Measurements from ENCODE around the gene UGT1A8. TPM values are rescaled to one million over a fixed set of nuclear protein-coding genes. Genes with fewer than 3 reads are reported as not detected.
"Not testable (repeated sequence)": the region's sequence is repeated elsewhere in the genome, so short reads cannot be mapped to it uniquely, and the experiment has no call there.

Gene UGT1A8
- polyA plus RNA-seq, 1 of the 3 experiments (the other 2 are of a cell fraction), result not detected

DNA sequence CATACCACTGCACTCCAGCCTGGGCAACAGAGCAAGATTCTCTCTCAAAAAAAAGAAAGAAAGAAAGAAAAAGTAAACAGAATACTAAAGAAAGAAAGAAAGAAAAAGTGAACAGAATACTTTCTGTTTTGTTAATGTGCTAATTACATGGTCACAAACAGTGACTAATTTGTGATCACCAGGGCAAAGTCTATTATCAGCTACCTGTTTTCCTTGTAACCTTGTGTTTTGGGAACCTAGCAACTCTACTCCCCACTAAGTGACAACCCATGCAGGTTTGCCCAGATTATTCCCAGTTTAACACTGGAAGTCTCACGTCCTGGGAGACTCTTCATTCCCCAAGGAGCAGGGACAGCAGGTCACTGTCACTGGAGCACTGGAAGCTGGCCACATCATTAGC, 37.6 kb downstream of the UGT1A8 start:
- no peaks in the 10 kb centered on the region for H3K9me3 ChIP-seq
- H3K4me3 ChIP-seq (ENCODE audit: low read depth in 2 of 2, low read length in 1 of 2), result no peak overlapping the region
- no peak overlapping the region for H3K27ac ChIP-seq (ENCODE audit: low read depth in 2 of 2, low read length in 1 of 2)
- H3K4me2 ChIP-seq, result no peak overlapping the region
- no peak for TF ChIP-seq MAX (IDR thresholded peaks at IDR 0.05; ENCODE audit: low read depth)
- no peak for TF ChIP-seq ELF1 (IDR thresholded peaks at IDR 0.05)
- no peak for TF ChIP-seq CTCF (IDR thresholded peaks at IDR 0.05)
- TF ChIP-seq GATA2 (CRISPR knock-in tag; IDR thresholded peaks at IDR 0.05), result no peak
- no peak for TF ChIP-seq PBX3 (IDR thresholded peaks at IDR 0.05)
- TF ChIP-seq NRF1 (IDR thresholded peaks at IDR 0.05; ENCODE audit: low read depth, low read length), result no peak
- TF ChIP-seq JUND (IDR thresholded peaks at IDR 0.05), result no peak
- TF ChIP-seq USF2 (IDR thresholded peaks at IDR 0.05; ENCODE audit: borderline replicate concordance, low read depth, low read length), result no peak
- TF ChIP-seq FOSL2 (IDR thresholded peaks at IDR 0.05; ENCODE audit: borderline replicate concordance, low read depth), result no peak
- TF ChIP-seq, protein P1, sequence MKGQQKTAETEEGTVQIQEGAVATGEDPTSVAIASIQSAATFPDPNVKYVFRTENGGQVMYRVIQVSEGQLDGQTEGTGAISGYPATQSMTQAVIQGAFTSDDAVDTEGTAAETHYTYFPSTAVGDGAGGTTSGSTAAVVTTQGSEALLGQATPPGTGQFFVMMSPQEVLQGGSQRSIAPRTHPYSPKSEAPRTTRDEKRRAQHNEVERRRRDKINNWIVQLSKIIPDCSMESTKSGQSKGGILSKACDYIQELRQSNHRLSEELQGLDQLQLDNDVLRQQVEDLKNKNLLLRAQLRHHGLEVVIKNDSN (IDR thresholded peaks at IDR 0.05; ENCODE audit: borderline replicate concordance, low read depth), result no peak
- no peak for TF ChIP-seq GABPA (IDR thresholded peaks at IDR 0.05; ENCODE audit: low read depth)
- no peak for TF ChIP-seq EZH2phosphoT487 (IDR thresholded peaks at IDR 0.05; ENCODE audit: borderline replicate concordance, low read depth)
- TF ChIP-seq IRF3 (IDR thresholded peaks at IDR 0.05; ENCODE audit: low read depth, low read length), result no peak
- TF ChIP-seq YY1 (IDR thresholded peaks at IDR 0.05; ENCODE audit: low read depth), result no peak
- no peak for TF ChIP-seq SMC3 (IDR thresholded peaks at IDR 0.05; ENCODE audit: low read depth, low read length)
- TF ChIP-seq TAF1 (IDR thresholded peaks at IDR 0.05; ENCODE audit: borderline replicate concordance, low read depth, low read length), result no peak
- TF ChIP-seq TCF12 (IDR thresholded peaks at IDR 0.05), result no peak
- H2AFZ ChIP-seq (ENCODE audit: low read depth), result no peak overlapping the region
- no peaks in the 10 kb centered on the region for H4K20me1 ChIP-seq (ENCODE audit: insufficient read depth)
- H3K4me1 ChIP-seq (ENCODE audit: control insufficient read depth in 1 of 2, insufficient read depth in 2 of 2, low read depth in 1 of 2, low read length in 1 of 2), result no peaks in the 10 kb centered on the region
- H3K9me2 ChIP-seq, result no peaks in the 10 kb centered on the region
- 38% methylated on average over 1 of the region's 1 CpG for WGBS (ENCODE audit: low lambda C conversion rate)
- POLR2A ChIA-PET, result no interaction called here
- H3K36me3 ChIP-seq (replicated peaks in 1 of 2; ENCODE audit: control insufficient read depth in 1 of 2, insufficient read depth in 2 of 2, low read length in 1 of 2), result no peaks in the 10 kb centered on the region
- DNase-seq, result no peak
- CTCF ChIA-PET, result interaction anchor here (0.7 kb wide), 1 partner anchor 56 kb away, joined by 3 read pairs; no protein-coding TSS in a partner anchor
- no peaks in the 10 kb centered on the region for H3K27me3 ChIP-seq (ENCODE audit: insufficient read depth)
- no peaks in the 10 kb centered on the region for H3F3A ChIP-seq (replicated peaks; ENCODE audit: insufficient read depth)
- H3K79me2 ChIP-seq (ENCODE audit: insufficient read depth), result no peaks in the 10 kb centered on the region
- no peak overlapping the region for H3K9ac ChIP-seq

DNA sequence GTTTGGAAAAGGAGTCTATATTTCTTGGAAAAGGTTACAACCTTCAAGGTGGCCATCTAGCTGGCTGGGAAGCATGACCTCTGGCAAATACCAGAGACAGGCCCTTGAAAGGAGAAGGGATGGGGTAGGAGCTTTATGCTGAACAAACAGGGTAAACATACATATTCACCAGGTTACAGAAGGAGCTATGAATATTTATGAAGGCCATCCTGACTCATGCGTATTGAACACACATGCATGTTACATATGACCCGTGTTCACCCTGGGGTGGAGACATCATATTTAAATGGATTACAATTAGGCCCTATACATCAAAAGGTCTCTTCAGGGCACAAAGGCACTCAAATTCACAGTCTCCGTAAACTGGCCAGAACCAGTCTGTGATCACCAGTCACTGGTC, 38.5 kb downstream of the UGT1A8 start:
- DNase-seq; H3K9me2 ChIP-seq; H4K20me1 ChIP-seq (ENCODE audit: insufficient read depth); CTCF ChIA-PET; H3K79me2 ChIP-seq (ENCODE audit: insufficient read depth); POLR2A ChIA-PET; H2AFZ ChIP-seq (ENCODE audit: low read depth); H3K9ac ChIP-seq; H3K27me3 ChIP-seq (ENCODE audit: insufficient read depth); H3F3A ChIP-seq (replicated peaks; ENCODE audit: insufficient read depth); H3K4me2 ChIP-seq; H3K9me3 ChIP-seq; H3K27ac ChIP-seq (ENCODE audit: low read depth in 2 of 2, low read length in 1 of 2); H3K4me3 ChIP-seq (ENCODE audit: low read depth in 2 of 2, low read length in 1 of 2); H3K4me1 ChIP-seq (ENCODE audit: control insufficient read depth in 1 of 2, insufficient read depth in 2 of 2, low read depth in 1 of 2, low read length in 1 of 2); H3K36me3 ChIP-seq (replicated peaks in 1 of 2; ENCODE audit: control insufficient read depth in 1 of 2, insufficient read depth in 2 of 2, low read length in 1 of 2): not testable (repeated sequence)
- 70% methylated on average over 3 of the region's 3 CpGs for WGBS (ENCODE audit: low lambda C conversion rate)

Data from SK-N-SH (cell line).